D721Med (cell line): ENCODE results near the gene NXF1.

Experiments
- DNase-seq: peaks from one replicate; pipeline ENCODE4 v3.0.0; 2011; ENCODE audit warnings: low spot score; ENCODE audit not compliant: insufficient read length
- FAIRE-seq: peaks from 2 replicates; lab custom pipeline; 2011; peaks lifted over from hg19 to GRCh38; lab: Jason Lieb, UNC
- CTCF ChIP-seq: IDR thresholded peaks from 2 replicates; pipeline ENCODE4 v1.5.1; 2012; ENCODE audit warnings: mild to moderate bottlenecking, control low read depth; ENCODE audit not compliant: insufficient read depth; ENCODE audit errors: missing control alignments

NXF1 gene

DNA sequence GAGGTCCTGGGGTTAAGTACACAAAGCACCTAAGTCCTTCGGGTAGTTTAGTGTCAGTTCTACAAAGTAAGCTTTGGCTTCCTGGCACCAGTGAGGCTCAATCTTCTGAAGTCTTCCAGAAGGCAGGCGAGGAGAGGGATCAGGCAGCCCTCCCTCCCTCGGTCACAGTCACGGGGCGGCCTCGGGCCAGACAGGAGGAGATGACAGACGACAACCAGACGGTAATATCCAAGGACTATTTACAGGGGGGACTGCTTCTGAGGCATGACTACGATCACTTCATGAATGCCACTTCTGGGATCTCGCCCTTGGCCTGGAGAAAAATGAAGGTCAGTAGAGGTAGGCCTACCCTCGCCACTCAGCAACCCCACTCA, 13.1 kb downstream of the NXF1 start:
- DNase-seq (no peak), FAIRE-seq (no peak)
- TF ChIP-seq CTCF, result no peak

GRCh38 chr11:62791501-62792201, 13.6 kb downstream of the NXF1 start, which contains the start of gene TMEM223:
Gene TMEM223, minus strand, starts transcription at chr11:62792006. Its CDS starts 12 bp downstream, at chr11:62791994.
- FAIRE-seq, result no peak
- no peak for TF ChIP-seq CTCF
- DNase-seq, result peak; percentile 78

DNA sequence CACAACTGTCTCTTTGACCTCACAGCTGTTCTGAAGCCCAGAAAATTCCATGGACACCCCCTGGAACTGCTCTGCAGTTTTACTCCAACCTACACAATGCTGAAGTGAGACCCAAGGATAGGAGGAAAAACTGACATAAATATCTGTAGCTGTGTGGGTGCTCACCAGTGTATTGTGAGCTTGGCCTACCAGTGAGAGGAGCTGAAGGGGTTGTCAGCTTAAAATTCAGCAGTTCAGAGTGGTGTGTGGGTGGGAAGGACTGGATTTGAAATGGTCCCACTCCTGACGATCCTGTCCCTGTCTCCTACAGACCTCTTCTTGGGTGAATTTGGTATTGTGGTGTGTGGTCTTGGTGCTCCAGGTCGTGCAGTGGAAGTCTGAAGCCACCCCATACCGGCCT, 15.7 kb downstream of the NXF1 start:
- TF ChIP-seq CTCF, result no peak
- FAIRE-seq (no peak), DNase-seq (no peak)

- no peak for TF ChIP-seq CTCF
- no peak for DNase-seq
- no peak for FAIRE-seq
Measured at GRCh38 chr11:62788991-62789390, 16.2 kb downstream of the NXF1 start.

- DNase-seq (peak; percentile 95), FAIRE-seq (no peak)
- TF ChIP-seq CTCF, result peak; percentile 54
Measured at GRCh38 chr11:62787005-62787759, 18.1 kb downstream of the NXF1 start, which contains the start of gene TMEM179B. Gene TMEM179B, plus strand, starts transcription at chr11:62787402. Its CDS starts 30 bp downstream, at chr11:62787432.

- FAIRE-seq, result no peak
- DNase-seq, result peak; percentile 78
- TF ChIP-seq CTCF, result peak; percentile 83
Measured at GRCh38 chr11:62786318-62787004, 18.8 kb downstream of the NXF1 start.

DNA sequence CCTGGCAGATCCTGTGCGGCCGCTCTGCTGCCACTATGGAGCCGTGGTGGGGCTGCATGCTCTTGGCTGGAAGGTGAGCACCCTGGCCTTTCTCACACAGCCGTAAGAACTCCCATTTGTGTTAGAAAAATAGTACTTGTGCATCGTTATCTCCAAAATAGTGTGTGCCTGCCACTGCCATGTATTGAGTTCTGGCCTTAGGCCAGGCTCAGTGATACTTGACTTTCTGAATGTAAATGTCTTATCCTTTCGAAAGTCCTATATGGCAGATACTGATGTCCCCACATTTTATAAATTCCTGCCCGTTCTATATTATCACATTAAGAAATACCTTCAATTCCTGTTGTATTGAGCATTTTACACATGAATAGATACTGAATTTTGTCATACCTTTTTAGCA, 22.5 kb downstream of the NXF1 start:
- FAIRE-seq (no peak), DNase-seq (no peak)
- TF ChIP-seq CTCF, result no peak
